Fibroblast of lung (primary cell): Measurements from ENCODE around the gene PPP1R12C. TPM values are rescaled to one million over a fixed set of nuclear protein-coding genes. Genes with fewer than 3 reads are reported as not detected.

Experiments used
- DNase-seq, 2 donors: peaks; one replicate each; pipeline versions ENCODE4 v3.0.0 to v3.0.0-alpha.2; 2010; ENCODE audit warnings: low read depth in 2 of 2
- H2AFZ ChIP-seq: 2 replicates; pipeline ENCODE4 v1.5.1; 2012; ENCODE audit warnings: low read length, control low read depth, inconsistent platforms
- H3K27ac ChIP-seq: 2 replicates; pipeline ENCODE4 v1.5.1; 2011; ENCODE audit warnings: low read length, control low read depth; ENCODE audit not compliant: insufficient read depth
- H3K27me3 ChIP-seq: 2 replicates; pipeline ENCODE4 v1.5.1; 2011; ENCODE audit warnings: mild to moderate bottlenecking, low read length; ENCODE audit not compliant: control insufficient read depth, insufficient read depth
- H3K36me3 ChIP-seq: 2 replicates; pipeline ENCODE4 v1.5.1; 2011; ENCODE audit warnings: low read length; ENCODE audit not compliant: control insufficient read depth, insufficient read depth
- H3K4me1 ChIP-seq: 2 replicates; pipeline ENCODE4 v1.5.1; 2011; ENCODE audit warnings: low read length; ENCODE audit not compliant: control insufficient read depth, insufficient read depth; ENCODE audit errors: extremely low read depth
- H3K4me2 ChIP-seq: 2 replicates; pipeline ENCODE4 v1.5.1; 2011; ENCODE audit warnings: low read length, control low read depth; ENCODE audit not compliant: insufficient read depth; ENCODE audit errors: extremely low read depth
- H3K4me3 ChIP-seq, 4 experiments: fragments of 200-600 bp in 1 of 4; sonication (generic) in 1 of 4; replicated peaks in 1 of 4; 2 replicates each; pipeline ENCODE4 v1.5.1; 2011 to 2016; ENCODE audit warnings: low read length in 4 of 4, low read depth in 3 of 4, mild to moderate bottlenecking in 3 of 4, control low read depth in 2 of 4, inconsistent platforms in 1 of 4, mixed read lengths in 1 of 4; ENCODE audit not compliant: insufficient read depth in 1 of 4; ENCODE audit errors: control extremely low read depth in 1 of 4
- H3K79me2 ChIP-seq: 2 replicates; pipeline ENCODE4 v1.5.1; 2012; ENCODE audit warnings: mild to moderate bottlenecking, low read length, inconsistent platforms; ENCODE audit not compliant: control insufficient read depth, insufficient read depth
- H3K9ac ChIP-seq: 2 replicates; pipeline ENCODE4 v1.5.1; 2011; ENCODE audit warnings: mild to moderate bottlenecking, low read length, control low read depth; ENCODE audit not compliant: insufficient read depth
- H3K9me3 ChIP-seq: 2 replicates; pipeline ENCODE4 v1.5.1; 2012; ENCODE audit warnings: low read depth, low read length; ENCODE audit not compliant: control insufficient read depth, insufficient read depth
- H4K20me1 ChIP-seq: 2 replicates; pipeline ENCODE4 v1.5.1; 2011; ENCODE audit warnings: low read length; ENCODE audit not compliant: control insufficient read depth, insufficient read depth; ENCODE audit errors: extremely low read depth
- EZH2 ChIP-seq: IDR thresholded peaks from 2 replicates; pipeline ENCODE4 v1.5.1; 2012; ENCODE audit warnings: low read length, control low read depth, mild to moderate bottlenecking; ENCODE audit errors: missing control alignments
- polyA plus RNA-seq, 2 donors: library from polyadenylated mRNA; depleted of rRNA in 1 of 2; stranded (reverse) in 1 of 2; unstranded in 1 of 2; fragments of >200 nt; gene quantifications; 2 replicates each; pipeline ENCODE4 v1.2.1, GENCODE V29; 2011 to 2012; ENCODE audit warnings: missing spikeins in 1 of 2
- total RNA-seq: library from RNA; depleted of rRNA; stranded (reverse); fragments of >200 nt; gene quantifications from 2 replicates; pipeline ENCODE4 v1.2.1, GENCODE V29; 2014
- TF ChIP-seq, protein P1 (sequence below), 2 donors: IDR thresholded peaks in 1 of 2; conservative IDR thresholded peaks in 1 of 2; 1 replicate in 1 of 2; 2 replicates in 1 of 2; pipeline ENCODE4 v1.5.1; 2011 to 2012; ENCODE audit warnings: low read length in 2 of 2, control low read depth in 1 of 2, inconsistent platforms in 1 of 2, low read depth in 1 of 2, mild to moderate bottlenecking in 1 of 2

The PPP1R12C gene
- total and polyA plus RNA-seq, 2 donors (not counting 1 experiment from before 2014, with no cell fraction given), result 26.0 to 32.9 TPM

DNA sequence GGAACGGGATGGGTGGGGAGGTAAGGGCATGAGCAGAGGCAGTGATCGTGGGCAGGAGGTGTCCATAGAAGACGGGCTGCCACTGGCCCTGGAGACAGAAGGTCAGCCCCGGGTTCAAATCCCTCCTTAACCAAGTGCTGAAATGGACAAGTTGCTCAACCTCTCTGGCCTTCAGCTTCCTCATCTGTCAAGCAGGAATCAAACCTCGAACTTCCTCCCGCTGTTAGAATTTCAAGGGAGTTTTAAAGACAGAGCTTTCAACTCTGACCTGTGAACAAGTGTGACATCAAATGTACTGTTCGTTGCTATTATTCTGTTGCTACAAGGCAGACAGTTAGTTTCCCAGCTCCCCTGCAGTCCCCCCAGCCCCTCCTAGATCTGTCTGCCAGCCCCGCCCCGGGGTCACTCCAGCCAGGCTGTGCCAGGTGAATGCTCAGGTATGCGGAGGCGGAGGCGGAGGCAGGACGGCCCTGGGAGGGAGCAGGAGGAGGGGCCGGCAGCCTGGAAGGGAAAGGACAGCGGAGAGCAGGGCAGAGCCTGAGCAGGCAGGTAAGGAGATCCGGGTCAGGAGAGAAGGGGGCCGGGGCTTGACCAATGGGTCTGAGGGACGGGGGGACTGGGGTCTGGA is 42.0 kb downstream of the PPP1R12C start, which contains the start of gene EPS8L1:
EPS8L1 (plus strand) TSS at position 499 of the 628 bp plus-strand sequence. CDS start 576 bp downstream, outside the sequence.
- TF ChIP-seq EZH2, result no peak
- TF ChIP-seq, protein P1, sequence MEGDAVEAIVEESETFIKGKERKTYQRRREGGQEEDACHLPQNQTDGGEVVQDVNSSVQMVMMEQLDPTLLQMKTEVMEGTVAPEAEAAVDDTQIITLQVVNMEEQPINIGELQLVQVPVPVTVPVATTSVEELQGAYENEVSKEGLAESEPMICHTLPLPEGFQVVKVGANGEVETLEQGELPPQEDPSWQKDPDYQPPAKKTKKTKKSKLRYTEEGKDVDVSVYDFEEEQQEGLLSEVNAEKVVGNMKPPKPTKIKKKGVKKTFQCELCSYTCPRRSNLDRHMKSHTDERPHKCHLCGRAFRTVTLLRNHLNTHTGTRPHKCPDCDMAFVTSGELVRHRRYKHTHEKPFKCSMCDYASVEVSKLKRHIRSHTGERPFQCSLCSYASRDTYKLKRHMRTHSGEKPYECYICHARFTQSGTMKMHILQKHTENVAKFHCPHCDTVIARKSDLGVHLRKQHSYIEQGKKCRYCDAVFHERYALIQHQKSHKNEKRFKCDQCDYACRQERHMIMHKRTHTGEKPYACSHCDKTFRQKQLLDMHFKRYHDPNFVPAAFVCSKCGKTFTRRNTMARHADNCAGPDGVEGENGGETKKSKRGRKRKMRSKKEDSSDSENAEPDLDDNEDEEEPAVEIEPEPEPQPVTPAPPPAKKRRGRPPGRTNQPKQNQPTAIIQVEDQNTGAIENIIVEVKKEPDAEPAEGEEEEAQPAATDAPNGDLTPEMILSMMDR (conservative IDR thresholded peaks at IDR 0.05 in 1 of 2, IDR thresholded peaks at IDR 0.05 in 1 of 2; ENCODE audit: low read depth in 1 of 2, low read length in 2 of 2), result no peak
- no peak for DNase-seq
- Histone ChIP-seq H3K27me3 (peaks cover 4% of the 10 kb centered on the region), H4K20me1 (no peaks in the 10 kb centered on the region), H3K79me2 (no peaks in the 10 kb centered on the region), H3K4me2 (no peak within 1 kb of the TSS), H3K36me3 (no peaks in the 10 kb centered on the region), H3K27ac (no peak within 1 kb of the TSS), H2AFZ (no peak within 1 kb of the TSS), H3K4me1 (no peaks in the 10 kb centered on the region), H3K4me3 (no peak within 1 kb of the TSS), H3K9ac (no peak within 1 kb of the TSS), H3K9me3 (no peaks in the 10 kb centered on the region)

DNA sequence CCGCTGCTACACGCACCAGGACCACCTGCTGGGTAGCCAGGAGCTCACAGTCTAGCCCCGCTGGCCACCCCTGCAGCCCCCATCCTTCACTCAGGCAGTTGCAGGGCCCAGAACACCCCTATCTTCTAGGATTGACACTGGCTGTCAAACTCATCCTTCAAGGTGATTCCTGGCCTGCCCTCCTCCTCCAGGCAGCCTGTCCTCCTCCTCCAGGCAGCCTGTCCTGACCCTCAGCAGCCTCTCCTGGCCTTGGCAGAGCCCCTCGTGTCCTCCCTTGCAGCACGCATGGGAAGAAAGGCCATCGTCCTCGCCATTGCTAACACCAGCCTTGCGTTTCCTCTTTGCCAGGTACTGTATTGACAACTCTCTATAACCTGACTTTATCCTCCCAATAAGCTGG is 45.5 kb downstream of the PPP1R12C start:
- Histone ChIP-seq H3K79me2 (no peaks in the 10 kb centered on the region), H4K20me1 (no peaks in the 10 kb centered on the region), H3K4me1 (no peaks in the 10 kb centered on the region), H2AFZ (no peak overlapping the region), H3K27me3 (peaks cover 18% of the 10 kb centered on the region), H3K4me3 (no peak overlapping the region), H3K36me3 (no peaks in the 10 kb centered on the region), H3K9me3 (no peaks in the 10 kb centered on the region), H3K4me2 (no peak overlapping the region), H3K27ac (no peak overlapping the region), H3K9ac (no peak overlapping the region)
- DNase-seq, result no peak
- TF ChIP-seq, protein P1 (conservative IDR thresholded peaks at IDR 0.05 in 1 of 2, IDR thresholded peaks at IDR 0.05 in 1 of 2; ENCODE audit: low read depth in 1 of 2, low read length in 2 of 2), result no peak
- TF ChIP-seq EZH2, result no peak

DNA sequence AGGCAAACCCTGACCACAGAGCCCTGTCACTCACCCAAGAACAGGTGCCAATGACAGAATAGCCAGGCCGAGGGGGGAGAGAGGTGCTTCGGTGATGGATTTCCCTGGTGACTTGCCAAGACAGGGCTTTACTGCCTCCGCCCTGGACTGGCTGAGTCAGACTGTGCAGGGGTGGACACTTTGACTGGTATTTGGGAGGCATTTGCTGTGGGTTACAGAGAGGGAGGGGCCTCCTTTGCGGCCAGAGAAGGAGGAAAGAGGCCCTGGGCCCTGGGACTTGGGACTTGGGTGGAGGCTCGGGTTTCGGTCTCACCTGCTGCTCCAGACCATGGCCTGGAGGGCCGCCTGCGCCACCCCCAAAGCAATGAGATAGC is 46.3 kb downstream of the PPP1R12C start:
- H3K27me3 ChIP-seq, result peaks cover 20% of the 10 kb centered on the region
- no peak overlapping the region for H3K4me2 ChIP-seq
- H4K20me1 ChIP-seq, result no peaks in the 10 kb centered on the region
- peak; percentile 64 to 77 for DNase-seq
- no peaks in the 10 kb centered on the region for H3K36me3 ChIP-seq
- H3K4me1 ChIP-seq, result no peaks in the 10 kb centered on the region
- TF ChIP-seq, protein P1 (conservative IDR thresholded peaks at IDR 0.05 in 1 of 2, IDR thresholded peaks at IDR 0.05 in 1 of 2; ENCODE audit: low read depth in 1 of 2, low read length in 2 of 2), result no peak
- TF ChIP-seq EZH2, result no peak
- H3K4me3 ChIP-seq, result no peak overlapping the region
- no peak overlapping the region for H2AFZ ChIP-seq
- no peaks in the 10 kb centered on the region for H3K9me3 ChIP-seq
- H3K79me2 ChIP-seq, result no peaks in the 10 kb centered on the region
- no peak overlapping the region for H3K9ac ChIP-seq
- H3K27ac ChIP-seq, result no peak overlapping the region
